ENCODE results near the gene KNDC1. TPM values are rescaled to one million over a fixed set of nuclear protein-coding genes. Genes with fewer than 3 reads are reported as not detected.

Gene KNDC1
- total RNA-seq, 1 experiment from 2014 or later, result 15.7 TPM

GRCh38 chr10:133205146-133205545 lies 45.1 kb downstream of the KNDC1 start:
- Histone ChIP-seq H3K23ac (ENCODE audit: insufficient read length, low read depth, low read length) (no peak overlapping the region), H3K56ac (ENCODE audit: insufficient read length, low read depth, low read length) (no peak overlapping the region), H4K5ac (ENCODE audit: insufficient read length, low read depth, low read length) (no peak overlapping the region), H2BK12ac (ENCODE audit: insufficient read length, low read depth, low read length) (no peak overlapping the region), H3K4me2 (ENCODE audit: insufficient read depth, insufficient read length, low read length) (no peak overlapping the region), H3T11ph (ENCODE audit: low read length) (no peak overlapping the region), H3K23me2 (ENCODE audit: insufficient read length, low read depth, low read length, poor library complexity, severe bottlenecking) (no peaks in the 10 kb centered on the region), H2BK5ac (ENCODE audit: insufficient read length, low read length) (no peak overlapping the region), H4K20me1 (ENCODE audit: control insufficient read depth, insufficient read depth, insufficient read length) (no peaks in the 10 kb centered on the region), H4K8ac (replicated peaks; ENCODE audit: insufficient read length, low read depth, low read length) (no peak overlapping the region), H3K4ac (ENCODE audit: low read depth, low read length) (no peak overlapping the region), H3K79me1 (ENCODE audit: insufficient read depth, low read depth, low read length, poor library complexity, severe bottlenecking) (no peaks in the 10 kb centered on the region), H2AK5ac (ENCODE audit: insufficient read length, low read length) (no peak overlapping the region), H3K9ac (ENCODE audit: extremely low read depth, insufficient read length, low read length) (no peak overlapping the region), H3K27ac (ENCODE audit: insufficient read length, low read depth, low read length) (no peak overlapping the region), H3K4me1 (ENCODE audit: insufficient read depth, low read length) (no peaks in the 10 kb centered on the region), H2AFZ (ENCODE audit: low read length) (no peak overlapping the region), H3K9me3 (ENCODE audit: control insufficient read depth, low read depth, low read length) (no peaks in the 10 kb centered on the region), H4K91ac (ENCODE audit: insufficient read length, low read depth, low read length) (no peak overlapping the region), H3K79me2 (ENCODE audit: insufficient read depth, low read length) (no peaks in the 10 kb centered on the region), H3K14ac (ENCODE audit: insufficient read depth, low read length) (no peak overlapping the region; the same call in 1 of the 2 replicates), H3K18ac (ENCODE audit: insufficient read length, low read depth, low read length) (no peak overlapping the region), H2BK120ac (ENCODE audit: low read depth, low read length, poor library complexity, severe bottlenecking) (no peak overlapping the region), H2BK20ac (ENCODE audit: low read depth, low read length, poor library complexity, severe bottlenecking) (no peak overlapping the region), H3K27me3 (ENCODE audit: insufficient read depth, low read length) (no peaks in the 10 kb centered on the region), H2BK15ac (ENCODE audit: low read depth, low read length) (no peak overlapping the region)
- H3K27me3 Mint-ChIP-seq (ENCODE audit: low read depth), result no peaks in the 10 kb centered on the region; the same call in 1 of the 2 replicates
- H3K9me3 Mint-ChIP-seq, result no peaks in the 10 kb centered on the region
- no CpG with 5 or more reads among the region's 23 CpGs for WGBS (ENCODE audit: extremely low coverage, insufficient read length, low lambda C conversion rate)
- TF ChIP-seq CTCF (conservative IDR thresholded peaks at IDR 0.05), result no peak
- H3K4me1 Mint-ChIP-seq, result no peaks in the 10 kb centered on the region
- DNase-seq, result no peak
- H3K36me3 Mint-ChIP-seq (ENCODE audit: insufficient read depth in 1 of 3, low read depth in 3 of 3), result peaks cover 0 to 5% (median 1%) of the 10 kb centered on the region in 3 experiments; a peak in 3 of 7 replicates
- no peak overlapping the region for H3K4me3 Mint-ChIP-seq
- no peak overlapping the region for H3K27ac Mint-ChIP-seq

Data from H9 (cell line).